Measurements from ENCODE around the gene ORAI2.

ORAI2 gene

GRCh38 chr7:102466097-102466496 lies 32.7 kb downstream of the ORAI2 start:
- H3K36me3 ChIP-seq (ENCODE audit: insufficient read depth, low read length) = no peaks in the 10 kb centered on the region
- H2AFZ ChIP-seq (ENCODE audit: low read length) = no peak overlapping the region
- no peaks in the 10 kb centered on the region for H3F3A ChIP-seq (ENCODE audit: low read depth)
- H3K27me3 ChIP-seq (ENCODE audit: insufficient read depth, low read length, poor library complexity, severe bottlenecking) = no peaks in the 10 kb centered on the region
- no peaks in the 10 kb centered on the region for H3K9me3 ChIP-seq (ENCODE audit: insufficient read depth, low read depth, low read length)
- peak overlapping the region; percentile 90 for H3K4me3 ChIP-seq (ENCODE audit: low read length, poor library complexity, severe bottlenecking)
- H3K9ac ChIP-seq (ENCODE audit: low read depth, low read length, poor library complexity, severe bottlenecking) = no peak overlapping the region
- H3K79me2 ChIP-seq (ENCODE audit: insufficient read depth, low read length) = peaks cover 36% of the 10 kb centered on the region
- H3K9me2 ChIP-seq (replicated peaks; ENCODE audit: low read depth, low read length) = no peaks in the 10 kb centered on the region
- TF ChIP-seq EZH2phosphoT487 (IDR thresholded peaks at IDR 0.05; ENCODE audit: borderline replicate concordance) (no peak), CTCF (conservative IDR thresholded peaks at IDR 0.05; ENCODE audit: low read length) (no peak)
- H4K20me1 ChIP-seq (ENCODE audit: insufficient read depth, low read length, poor library complexity, severe bottlenecking) = no peaks in the 10 kb centered on the region
- peaks cover 20% of the 10 kb centered on the region for H3K4me1 ChIP-seq (ENCODE audit: insufficient read depth, low read length, poor library complexity, severe bottlenecking)
- H3K4me2 ChIP-seq (ENCODE audit: low read depth, low read length, poor library complexity, severe bottlenecking) = peak overlapping the region; percentile 82

- Histone ChIP-seq H3K9me2 (replicated peaks; ENCODE audit: low read depth, low read length) (no peaks in the 10 kb centered on the region), H3K4me1 (ENCODE audit: insufficient read depth, low read length, poor library complexity, severe bottlenecking) (peaks cover 16% of the 10 kb centered on the region), H3K36me3 (ENCODE audit: insufficient read depth, low read length) (peaks cover under 1% of the 10 kb centered on the region; the same call in 1 of the 2 replicates), H3F3A (ENCODE audit: low read depth) (no peaks in the 10 kb centered on the region), H3K9me3 (ENCODE audit: insufficient read depth, low read depth, low read length) (no peaks in the 10 kb centered on the region), H3K4me3 (ENCODE audit: low read length, poor library complexity, severe bottlenecking) (no peak overlapping the region), H2AFZ (ENCODE audit: low read length) (no peak overlapping the region), H3K4me2 (ENCODE audit: low read depth, low read length, poor library complexity, severe bottlenecking) (no peak overlapping the region), H3K9ac (ENCODE audit: low read depth, low read length, poor library complexity, severe bottlenecking) (no peak overlapping the region), H3K27me3 (ENCODE audit: insufficient read depth, low read length, poor library complexity, severe bottlenecking) (no peaks in the 10 kb centered on the region), H4K20me1 (ENCODE audit: insufficient read depth, low read length, poor library complexity, severe bottlenecking) (no peaks in the 10 kb centered on the region), H3K79me2 (ENCODE audit: insufficient read depth, low read length) (peaks cover 25% of the 10 kb centered on the region)
- TF ChIP-seq CTCF (conservative IDR thresholded peaks at IDR 0.05; ENCODE audit: low read length) (no peak), EZH2phosphoT487 (IDR thresholded peaks at IDR 0.05; ENCODE audit: borderline replicate concordance) (no peak)
Observed at GRCh38 chr7:102467581-102468477, 34.5 kb downstream of the ORAI2 start.

- H3K27me3 ChIP-seq (ENCODE audit: insufficient read depth, low read length, poor library complexity, severe bottlenecking) = no peaks in the 10 kb centered on the region
- no peak for TF ChIP-seq CTCF (conservative IDR thresholded peaks at IDR 0.05; ENCODE audit: low read length)
- no peak for TF ChIP-seq EZH2phosphoT487 (IDR thresholded peaks at IDR 0.05; ENCODE audit: borderline replicate concordance)
- H3F3A ChIP-seq (ENCODE audit: low read depth) = no peaks in the 10 kb centered on the region
- H3K4me3 ChIP-seq (ENCODE audit: low read length, poor library complexity, severe bottlenecking) = no peak overlapping the region
- no peaks in the 10 kb centered on the region for H3K9me2 ChIP-seq (replicated peaks; ENCODE audit: low read depth, low read length)
- no peak overlapping the region for H2AFZ ChIP-seq (ENCODE audit: low read length)
- peaks cover 14% of the 10 kb centered on the region for H3K4me1 ChIP-seq (ENCODE audit: insufficient read depth, low read length, poor library complexity, severe bottlenecking)
- peaks cover 9% of the 10 kb centered on the region; the same call in 1 of the 2 replicates for H3K36me3 ChIP-seq (ENCODE audit: insufficient read depth, low read length)
- no peaks in the 10 kb centered on the region for H3K9me3 ChIP-seq (ENCODE audit: insufficient read depth, low read depth, low read length)
- no peaks in the 10 kb centered on the region for H4K20me1 ChIP-seq (ENCODE audit: insufficient read depth, low read length, poor library complexity, severe bottlenecking)
- peaks cover 18% of the 10 kb centered on the region for H3K79me2 ChIP-seq (ENCODE audit: insufficient read depth, low read length)
- no peak overlapping the region for H3K9ac ChIP-seq (ENCODE audit: low read depth, low read length, poor library complexity, severe bottlenecking)
- H3K4me2 ChIP-seq (ENCODE audit: low read depth, low read length, poor library complexity, severe bottlenecking) = no peak overlapping the region
Observed at GRCh38 chr7:102468478-102469350, 35.3 kb downstream of the ORAI2 start.

Measured in Loucy (cell line).